HS-5 (cell line): ENCODE results near the gene GRK2.
"Not testable (repeated sequence)": the region's sequence is repeated elsewhere in the genome, so short reads cannot be mapped to it uniquely, and the experiment has no call there.

ENCODE experiments used
- DNase-seq: peaks from one replicate; pipeline ENCODE4 v3.0.0-alpha.2; 2012; ENCODE audit warnings: low read depth

GRK2 gene

DNA sequence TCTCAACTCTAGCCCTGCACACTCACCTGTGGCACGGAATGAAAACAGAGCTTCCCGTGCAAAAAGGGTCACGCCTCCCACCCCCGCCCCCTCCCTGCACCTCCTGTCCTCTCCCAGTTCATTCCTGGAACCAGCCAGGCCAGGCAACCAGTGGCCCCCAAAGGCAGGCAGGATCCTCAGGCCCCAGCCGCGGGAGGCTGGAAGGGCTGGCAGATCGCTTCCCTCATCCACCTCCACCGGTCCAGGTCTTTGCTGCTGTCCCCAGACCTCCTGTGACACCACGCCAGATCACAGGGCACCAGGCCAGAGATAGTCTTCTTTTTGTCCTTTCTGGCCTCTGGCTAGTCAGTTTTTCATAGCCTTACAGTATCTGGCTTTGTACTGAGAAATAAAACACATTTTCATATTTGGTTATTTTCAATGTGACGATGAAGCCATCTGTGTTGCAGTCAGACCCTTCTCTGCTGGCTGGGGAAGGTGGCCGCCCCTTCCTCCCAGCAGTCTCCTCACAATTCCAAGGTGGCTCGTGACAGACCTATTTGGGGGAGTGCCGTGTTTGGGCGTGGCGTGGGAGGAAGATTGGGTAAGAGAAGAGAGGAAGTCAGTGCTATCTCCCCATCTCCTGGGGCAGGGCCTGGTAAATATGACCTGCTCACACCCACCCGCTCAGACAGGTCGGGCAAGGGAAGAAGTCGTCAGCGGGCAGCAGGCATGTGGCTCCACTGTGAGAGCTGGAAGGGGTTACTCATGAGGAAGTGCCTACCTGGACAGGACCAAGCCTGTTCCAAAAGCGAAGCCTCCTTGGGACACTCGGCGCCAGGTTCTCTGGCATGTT, 46.1 kb downstream of the GRK2 start:
- no peak for DNase-seq

DNA sequence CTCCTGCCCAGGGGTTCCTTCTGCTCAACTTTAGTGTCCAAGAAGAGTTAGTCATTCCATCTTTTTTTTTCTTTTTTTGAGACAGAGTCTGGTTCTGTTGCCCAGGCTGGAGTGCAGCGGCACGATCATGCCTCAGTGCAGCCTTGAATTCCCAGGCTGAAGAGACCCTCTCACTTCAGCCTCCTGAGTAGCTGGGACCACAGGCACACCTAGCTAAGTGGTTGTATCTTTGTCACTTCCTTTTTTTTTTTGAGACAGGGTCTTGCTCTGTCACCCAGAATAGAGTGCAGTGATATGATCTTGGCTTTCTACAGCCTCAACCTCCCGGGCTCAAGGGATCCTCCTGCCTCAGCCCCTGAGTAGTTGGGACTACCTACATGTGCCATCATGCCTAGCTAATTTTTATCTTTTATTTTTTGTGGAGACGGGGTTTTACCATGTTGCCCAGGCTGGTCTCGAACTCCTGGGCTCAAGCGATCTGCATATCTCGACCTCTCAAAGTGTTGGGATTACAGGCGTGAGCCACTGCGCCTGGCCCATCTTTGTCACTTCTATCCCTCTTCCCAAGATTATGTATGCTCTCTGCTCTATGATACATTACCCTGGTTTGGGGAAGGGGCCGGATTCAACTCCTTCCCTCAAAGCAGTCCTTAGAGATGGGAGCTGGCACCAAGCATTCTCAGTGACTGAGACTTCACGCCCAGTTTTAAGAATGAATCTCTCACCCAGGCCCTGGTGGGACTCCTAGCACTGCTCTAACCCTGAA, 47.0 kb downstream of the GRK2 start:
- DNase-seq: no peak

DNA sequence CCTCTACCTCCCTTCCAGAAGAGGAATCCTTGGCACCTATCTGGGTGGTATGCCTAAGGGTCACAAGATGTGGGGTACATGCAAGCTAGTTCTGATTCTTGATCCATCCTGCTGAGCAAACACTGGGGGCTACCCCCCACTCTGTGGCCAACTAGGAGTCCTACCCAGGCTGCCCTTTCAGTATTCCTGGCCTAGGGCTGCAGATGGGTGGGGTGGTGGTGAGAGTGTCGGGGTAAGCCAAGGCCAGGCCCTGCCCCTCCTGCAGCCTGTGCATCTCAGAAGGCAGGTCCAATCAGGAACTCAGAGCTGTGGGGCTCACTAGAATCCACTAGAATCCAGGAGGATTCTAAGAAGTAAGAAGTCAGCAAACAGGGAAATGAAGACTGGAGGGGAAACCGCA, 47.9 kb downstream of the GRK2 start:
- no peak for DNase-seq

DNA sequence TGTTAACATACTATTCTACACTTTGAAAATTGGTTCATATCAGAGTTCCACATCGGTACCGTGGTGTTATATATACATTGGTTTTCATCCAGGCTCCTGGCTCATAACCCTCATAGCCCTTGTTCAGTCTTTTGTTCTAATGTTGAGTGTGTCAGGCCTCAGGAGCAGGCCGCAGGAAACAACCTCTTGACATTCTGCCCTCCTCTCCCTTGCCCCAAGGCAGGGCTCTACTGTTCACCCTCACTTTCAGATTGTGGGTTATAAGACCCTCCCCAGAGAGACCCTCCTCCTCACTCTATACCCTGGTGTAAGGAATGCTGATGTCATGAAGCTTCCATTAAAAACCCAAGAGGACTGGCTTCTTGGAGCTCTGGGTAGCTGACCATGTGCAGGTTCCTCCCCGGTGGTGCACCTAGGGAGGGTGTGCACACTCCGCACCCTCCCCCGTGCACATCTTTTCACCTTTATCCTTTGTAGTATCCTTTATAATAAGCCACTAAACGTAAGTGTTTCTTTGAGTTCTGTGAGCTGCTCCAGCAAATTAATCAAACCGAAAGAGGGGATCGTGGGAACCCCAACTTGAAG, 49.1 kb downstream of the GRK2 start:
- DNase-seq: no peak

DNA sequence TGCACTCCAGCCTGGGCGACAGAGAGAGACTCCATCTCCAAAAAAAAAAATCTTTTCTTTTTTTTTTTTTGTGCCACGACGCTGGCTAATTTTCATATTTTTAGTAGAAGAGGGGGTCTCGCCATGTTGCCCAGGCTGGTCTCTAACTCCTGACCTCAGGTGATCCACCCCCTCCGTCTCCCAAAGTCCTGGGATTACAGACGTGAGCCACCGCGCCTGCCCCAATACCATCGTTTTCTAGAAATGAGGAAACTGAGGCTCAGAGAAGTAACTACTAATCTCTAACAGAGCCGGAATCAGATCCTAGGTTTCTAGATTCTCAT, 50.6 kb downstream of the GRK2 start:
- DNase-seq: no peak

DNA sequence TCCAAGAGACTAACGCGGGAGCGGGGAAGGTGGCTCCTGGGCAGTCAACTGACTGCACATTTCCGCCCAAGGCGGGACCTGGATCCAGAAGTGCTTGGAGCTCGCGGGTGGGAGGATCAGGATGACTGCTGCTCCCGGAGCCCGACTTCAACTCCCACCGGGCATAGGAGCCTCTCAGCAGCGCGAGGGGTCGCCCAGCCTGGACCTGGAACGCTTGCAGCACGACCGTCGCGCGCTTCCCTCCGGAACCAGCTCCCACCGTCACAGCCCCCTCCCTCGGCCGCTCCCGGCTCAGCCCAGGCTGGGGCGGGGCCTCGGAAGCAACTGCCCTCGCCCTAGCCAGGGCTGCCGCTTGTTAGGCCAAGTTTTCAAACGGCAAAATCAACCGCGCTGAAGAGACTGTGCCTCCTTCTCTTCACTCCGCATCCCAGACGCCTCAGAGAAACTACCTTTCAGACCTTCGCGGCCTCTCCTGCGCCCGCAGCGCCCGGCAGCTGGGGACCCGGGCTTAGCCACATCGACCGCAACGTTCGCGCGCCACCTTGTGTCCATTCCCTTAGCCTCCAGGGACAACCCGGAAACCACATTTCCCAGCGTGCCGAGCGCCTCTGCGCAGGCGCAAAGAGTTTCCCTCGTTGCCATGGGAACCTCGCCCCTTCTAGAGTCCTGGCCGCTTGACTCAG, 51.1 kb downstream of the GRK2 start:
- DNase-seq: peak; percentile 89

DNA sequence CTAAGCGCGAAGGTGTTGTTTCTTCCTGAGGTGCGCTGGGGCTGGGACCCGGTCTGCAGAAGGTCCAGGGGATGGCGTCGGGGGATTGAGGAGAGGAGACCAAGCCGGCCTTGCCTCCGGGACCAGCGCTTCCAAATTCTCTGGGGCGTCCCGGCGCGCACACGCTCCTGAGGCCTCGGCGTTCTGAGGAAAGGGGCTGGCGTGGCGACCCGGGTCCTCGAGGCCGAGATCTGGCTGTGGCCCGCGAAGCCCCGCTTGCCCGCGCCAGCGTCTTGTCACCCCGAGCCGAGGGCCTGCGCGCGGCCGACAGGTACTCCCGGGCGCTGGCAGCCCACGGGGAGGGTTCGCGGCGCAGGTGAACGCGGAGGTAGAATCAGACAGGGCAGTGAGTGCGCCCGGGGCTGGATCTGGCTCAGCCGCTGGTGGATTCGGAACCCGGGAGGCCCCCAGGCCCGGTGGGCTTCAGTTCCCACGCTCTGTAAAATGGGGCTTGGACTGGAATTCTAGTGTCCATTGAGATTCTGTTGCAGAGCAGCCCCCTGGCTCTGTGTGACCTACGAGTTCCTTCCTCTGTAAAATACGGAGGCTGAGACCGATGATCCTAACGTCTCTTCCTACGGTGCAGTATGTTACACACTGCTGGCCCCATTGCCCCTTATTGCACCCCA, 51.7 kb downstream of the GRK2 start:
- no peak for DNase-seq

DNA sequence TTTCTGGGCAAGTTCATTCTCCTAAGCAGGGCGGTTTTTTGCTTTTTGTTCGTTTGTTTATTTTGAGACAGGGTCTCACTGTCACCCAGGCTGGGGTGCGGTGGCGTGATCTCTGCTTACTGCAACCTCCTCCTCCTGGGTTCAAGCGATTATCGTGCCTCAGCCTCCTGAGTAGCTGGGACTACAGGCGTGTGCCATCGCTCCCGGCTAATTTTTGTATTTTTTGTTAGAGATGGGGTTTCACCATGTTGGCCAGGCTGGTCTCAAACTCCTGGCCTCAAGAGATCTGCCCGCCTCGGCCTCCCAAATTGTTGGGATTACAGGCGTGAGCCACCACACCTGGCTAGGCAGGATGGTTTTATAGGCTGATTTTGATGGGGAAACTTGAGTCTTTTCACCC, 52.6 kb downstream of the GRK2 start:
- not testable (repeated sequence) for DNase-seq

DNA sequence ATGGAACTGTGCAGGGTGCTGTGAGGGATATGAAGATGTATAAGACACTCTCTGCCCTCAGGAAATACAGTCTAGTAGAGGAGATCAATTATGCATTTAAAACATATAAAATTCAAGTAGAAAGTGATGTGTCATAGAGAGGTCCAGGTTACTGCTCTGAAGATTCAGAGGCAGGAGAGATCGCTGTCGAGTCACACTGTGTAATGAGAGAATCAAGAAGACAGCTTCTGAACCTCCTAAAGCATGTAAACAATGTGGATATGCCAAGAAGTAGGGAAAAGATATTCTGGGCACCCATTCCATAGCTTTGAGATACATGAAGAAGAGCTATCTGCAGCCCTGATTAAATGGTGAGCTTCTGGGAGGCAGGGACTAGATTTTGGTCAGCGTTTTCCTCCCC, 53.7 kb downstream of the GRK2 start:
- no peak for DNase-seq

DNA sequence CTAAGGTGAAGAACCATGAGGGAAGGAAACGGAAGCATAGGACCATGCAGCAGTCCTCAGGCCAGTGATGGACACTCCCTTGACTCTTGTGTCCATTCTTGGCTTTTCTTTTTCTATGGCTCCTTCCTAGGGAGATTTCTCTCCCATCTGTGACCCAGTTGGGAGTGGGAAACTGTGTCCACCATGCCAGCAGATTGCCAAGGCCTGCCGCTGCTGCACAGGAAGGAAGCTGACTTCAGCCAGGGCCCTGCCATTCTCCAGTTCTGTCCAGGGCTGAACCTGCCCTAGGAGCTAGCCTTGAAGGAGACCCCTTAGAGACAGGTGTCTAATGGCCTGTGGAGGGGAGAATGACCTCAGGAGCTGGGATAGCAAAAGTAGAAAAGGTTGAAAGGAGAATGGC, 54.4 kb downstream of the GRK2 start:
- DNase-seq: no peak

DNA sequence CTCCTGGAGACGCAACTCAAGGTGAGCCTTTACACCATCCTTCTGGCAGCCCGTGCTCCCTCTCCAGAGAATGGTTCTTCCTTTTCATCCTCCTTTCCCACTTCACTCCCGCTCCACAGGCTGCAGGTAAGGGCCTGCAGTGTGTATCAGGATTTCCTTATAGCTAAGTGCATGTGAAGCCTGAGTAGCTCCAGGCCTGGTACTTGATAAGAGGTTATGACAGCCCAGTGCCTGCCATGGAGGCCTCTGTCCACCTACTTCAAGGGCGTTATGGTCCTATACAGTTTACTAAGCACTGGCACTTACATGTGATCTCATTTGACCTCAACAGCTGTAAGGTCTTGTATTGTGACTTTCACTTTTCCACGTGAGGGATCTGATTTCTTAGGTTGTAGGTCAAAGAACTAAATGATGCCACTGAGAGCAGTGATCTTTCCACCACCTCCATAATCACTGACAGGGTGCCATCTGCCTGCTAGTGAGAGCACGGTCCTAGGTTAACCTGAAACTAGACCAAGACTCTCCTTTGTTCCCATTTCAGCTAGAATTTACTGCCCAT, 55.1 kb downstream of the GRK2 start:
- no peak for DNase-seq

DNA sequence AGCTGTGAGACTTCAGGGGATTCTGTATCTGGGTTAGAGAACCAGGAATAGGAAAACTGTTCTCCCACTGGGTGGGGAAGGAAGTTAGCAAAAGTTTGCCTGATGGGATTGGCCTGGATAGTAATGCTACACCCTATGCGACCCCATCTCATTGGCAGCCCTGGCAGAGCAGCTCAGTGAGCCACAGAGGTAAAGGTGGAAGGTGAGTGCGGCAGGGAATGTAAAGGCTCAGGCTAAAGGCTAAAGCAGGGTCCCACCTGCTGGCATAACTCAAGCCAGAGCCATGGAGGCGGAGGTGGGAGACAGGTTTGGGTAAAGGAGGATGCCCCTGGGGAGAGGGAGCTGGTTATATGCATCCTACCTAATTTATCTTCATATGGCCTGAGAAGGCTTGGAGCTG, 55.8 kb downstream of the GRK2 start:
- no peak for DNase-seq

DNA sequence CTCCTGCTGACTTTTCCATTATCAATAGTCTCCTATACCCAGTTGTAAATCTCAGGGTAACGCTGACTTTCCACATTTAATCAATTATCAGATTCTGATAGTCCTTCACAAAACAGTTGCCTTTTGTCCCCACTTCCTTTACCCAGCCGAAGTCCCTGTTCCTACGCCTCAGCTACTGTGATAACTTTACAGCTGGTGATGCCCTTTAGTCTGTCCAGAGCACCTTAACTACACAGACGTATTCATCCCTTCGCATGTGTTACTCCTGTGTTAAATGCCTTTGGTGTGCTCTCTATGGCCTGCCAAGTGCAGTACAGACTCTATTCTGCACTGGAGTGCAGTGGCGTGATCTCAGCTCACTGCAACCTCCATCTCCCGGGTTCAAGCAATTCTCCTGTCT, 57.3 kb downstream of the GRK2 start:
- DNase-seq: no peak

DNA sequence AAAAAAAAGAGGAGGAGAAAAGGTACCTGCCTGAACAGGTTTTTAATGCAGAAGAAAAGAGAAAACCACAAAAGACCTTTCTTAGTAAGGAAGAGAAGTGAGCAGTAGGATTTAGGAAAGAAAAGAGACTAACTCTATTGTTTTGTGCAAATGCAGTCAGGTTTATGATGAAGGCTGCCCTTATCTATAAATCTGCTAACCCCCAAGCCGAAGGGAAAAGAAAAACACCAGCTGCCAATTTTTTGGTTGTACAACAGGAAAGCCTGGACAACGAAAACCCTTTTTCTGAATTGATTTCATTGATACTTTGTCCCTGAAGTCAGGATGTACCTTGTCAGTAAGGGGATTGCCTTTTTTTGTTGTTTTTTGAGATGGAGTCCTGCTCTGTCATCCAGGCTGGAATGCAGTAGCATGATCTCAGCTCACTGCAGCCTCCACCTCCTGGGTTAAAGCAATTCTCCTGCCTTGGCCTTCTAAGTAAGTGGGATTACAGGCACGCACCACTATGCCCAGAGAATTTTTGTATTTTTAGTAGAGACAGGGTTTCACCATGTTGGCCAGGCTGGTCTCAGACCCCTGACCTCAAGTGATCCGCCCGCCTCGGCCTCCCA, 65.9 kb downstream of the GRK2 start:
- no peak for DNase-seq
